CD14-positive monocyte (primary cell): Measurements from ENCODE around the gene TP73. TPM values are rescaled to one million over a fixed set of nuclear protein-coding genes. Genes with fewer than 3 reads are reported as not detected.

Experiments
- DNase-seq, 3 donors: peaks; one replicate each; pipeline ENCODE4 v3.0.0-alpha.2; 2011 to 2022
- H2AFZ ChIP-seq: 2 replicates; pipeline ENCODE4 v1.6.0; 2012; ENCODE audit warnings: mild to moderate bottlenecking, low read depth, low read length, inconsistent platforms; ENCODE audit not compliant: insufficient read depth, poor library complexity, severe bottlenecking
- H3K27ac ChIP-seq, 2 donors: 1 replicate in 1 of 2; 2 replicates in 1 of 2; pipeline ENCODE4 v1.5.1; 2012 to 2013; ENCODE audit warnings: low read length in 2 of 2, control low read depth in 1 of 2, inconsistent platforms in 1 of 2, low read depth in 1 of 2, mild to moderate bottlenecking in 1 of 2
- H3K27me3 ChIP-seq, 2 donors: one replicate each; pipeline versions ENCODE4 v1.6.0 to v1.6.1; 2011 to 2013; ENCODE audit warnings: low read length in 2 of 2; ENCODE audit not compliant: control insufficient read depth in 2 of 2, insufficient read depth in 2 of 2
- H3K36me3 ChIP-seq, 2 donors: replicated peaks in 1 of 2; 1 replicate in 1 of 2; 2 replicates in 1 of 2; pipeline versions ENCODE4 v1.5.1 to v1.6.1; 2012 to 2013; ENCODE audit warnings: low read length in 2 of 2, control low read depth in 1 of 2, inconsistent platforms in 1 of 2, mild to moderate bottlenecking in 1 of 2; ENCODE audit not compliant: insufficient read depth in 2 of 2, control insufficient read depth in 1 of 2
- H3K4me1 ChIP-seq, 2 donors: 1 replicate in 1 of 2; 2 replicates in 1 of 2; pipeline versions ENCODE4 v1.5.1 to v1.6.1; 2012 to 2013; ENCODE audit warnings: low read length in 2 of 2, control low read depth in 1 of 2, inconsistent platforms in 1 of 2, mild to moderate bottlenecking in 1 of 2, moderate library complexity in 1 of 2; ENCODE audit not compliant: insufficient read depth in 2 of 2, control insufficient read depth in 1 of 2
- H3K4me2 ChIP-seq: replicated peaks from 2 replicates; pipeline ENCODE3; 2012; ENCODE audit warnings: low read length, moderate library complexity, mild to moderate bottlenecking; ENCODE audit not compliant: poor library complexity, severe bottlenecking; ENCODE audit errors: extremely low read depth
- H3K4me3 ChIP-seq, 3 experiments: fragments of 200-600 bp in 1 of 3; sonication (generic) in 1 of 3; replicated peaks in 1 of 3; 1 replicate in 2 of 3; 2 replicates in 1 of 3; pipeline ENCODE4 v1.5.1; 2011 to 2013; ENCODE audit warnings: low read length in 3 of 3, mild to moderate bottlenecking in 3 of 3, control low read depth in 2 of 3, low read depth in 2 of 3, inconsistent platforms in 1 of 3, moderate library complexity in 1 of 3
- H3K79me2 ChIP-seq: 2 replicates; pipeline ENCODE4 v1.6.0; 2012; ENCODE audit warnings: mild to moderate bottlenecking, control low read depth, inconsistent platforms, low read length, moderate library complexity; ENCODE audit not compliant: insufficient read depth
- H3K9ac ChIP-seq: 2 replicates; pipeline ENCODE4 v1.6.0; 2017; ENCODE audit warnings: low read length, mild to moderate bottlenecking; ENCODE audit not compliant: insufficient read depth, poor library complexity, severe bottlenecking
- H3K9me3 ChIP-seq, 2 donors: replicated peaks in 1 of 2; 1 replicate in 1 of 2; 2 replicates in 1 of 2; pipeline versions ENCODE4 v1.5.1 to v1.6.1; 2012 to 2013; ENCODE audit warnings: low read length in 2 of 2, control low read depth in 1 of 2; ENCODE audit not compliant: control insufficient read depth in 1 of 2, insufficient read depth in 1 of 2
- H4K20me1 ChIP-seq: 2 replicates; pipeline ENCODE4 v1.6.0; 2012; ENCODE audit warnings: mild to moderate bottlenecking, low read length, control low read depth, moderate library complexity; ENCODE audit not compliant: insufficient read depth
- H3K27ac Mint-ChIP-seq, 7 donors: one replicate each; pipeline ENCODE4 v1.8.0; 2020; ENCODE audit warnings: mild to moderate bottlenecking in 7 of 7, mixed read lengths in 7 of 7, moderate library complexity in 6 of 7, inconsistent platforms in 2 of 7
- H3K27me3 Mint-ChIP-seq, 3 donors: one replicate each; pipeline ENCODE4 v1.8.0; 2021 to 2022; ENCODE audit warnings: low read depth in 3 of 3, mild to moderate bottlenecking in 3 of 3, mixed read lengths in 3 of 3, moderate library complexity in 3 of 3, inconsistent platforms in 1 of 3
- H3K36me3 Mint-ChIP-seq, 2 donors: one replicate each; pipeline ENCODE4 v1.8.0; 2020; ENCODE audit warnings: mixed read lengths in 2 of 2, inconsistent platforms in 1 of 2, mild to moderate bottlenecking in 1 of 2
- H3K4me1 Mint-ChIP-seq: one replicate; pipeline ENCODE4 v1.8.0; 2020; ENCODE audit warnings: mild to moderate bottlenecking, mixed read lengths
- H3K4me3 Mint-ChIP-seq, 2 donors: one replicate each; pipeline ENCODE4 v1.8.0; 2020; ENCODE audit warnings: mild to moderate bottlenecking in 2 of 2, mixed read lengths in 2 of 2, moderate library complexity in 1 of 2
- H3K9me3 Mint-ChIP-seq, 7 donors: one replicate each; pipeline ENCODE4 v1.8.0; 2020 to 2022; ENCODE audit warnings: mixed read lengths in 7 of 7, mild to moderate bottlenecking in 6 of 7, moderate library complexity in 6 of 7, inconsistent platforms in 2 of 7
- CTCF ChIP-seq: fragments of 200-600 bp; IDR thresholded peaks from one replicate; pipeline ENCODE4 v1.8.0; 2022; ENCODE audit warnings: antibody characterized with exemption, mild to moderate bottlenecking
- WGBS: methylation state at CpG from one replicate; pipeline ENCODE4 v1.1.5; 2013; ENCODE audit warnings: missing lambda C conversion rate; ENCODE audit not compliant: insufficient coverage; 5-methylcytosine and 5-hydroxymethylcytosine counted together
- intact Hi-C, 2 donors: fragments of 100-400 bp; cut with micrococcal nuclease; formaldehyde crosslinking; loops; one replicate each; pipeline versions ENCODE4 v1.15.0 to v1.15.1; 2023
- polyA plus RNA-seq, 3 donors: library from polyadenylated mRNA; depleted of rRNA in 1 of 3; unstranded in 2 of 3; stranded (reverse) in 1 of 3; fragments of 300-500 nt in 2 of 3; fragments of >200 nt in 1 of 3; fragmentation: Illumina TruSeq in 2 of 3; gene quantifications; 1 replicate in 2 of 3; 2 replicates in 1 of 3; pipeline ENCODE4 v1.2.3, GENCODE V29; 2012 to 2021

The TP73 gene
- polyA plus RNA-seq, 3 donors, result 0.21 to 0.42 TPM; not detected in 1

GRCh38 chr1:3616861-3617260, 35.5 kb upstream of the TP73 start:
- H3K27ac Mint-ChIP-seq, result no peak overlapping the region
- Histone ChIP-seq H3K27me3 (peaks cover 0 to 12% of the 10 kb centered on the region in 2 donors), H3K4me1 (peaks cover 13 to 29% of the 10 kb centered on the region in 2 donors), H2AFZ (no peak overlapping the region), H3K4me3 (no peak overlapping the region), H3K79me2 (no peaks in the 10 kb centered on the region), H3K27ac (no peak overlapping the region), H3K36me3 (no peaks in the 10 kb centered on the region), H3K9me3 (no peaks in the 10 kb centered on the region), H4K20me1 (no peaks in the 10 kb centered on the region), H3K9ac (no peak overlapping the region), H3K4me2 (no peak overlapping the region)
- TF ChIP-seq CTCF, result no peak
- H3K9me3 Mint-ChIP-seq, result peaks cover 0 to 1% (median 0%) of the 10 kb centered on the region in 7 donors
- H3K4me3 Mint-ChIP-seq, result no peak overlapping the region
- H3K4me1 Mint-ChIP-seq, result peaks cover 24% of the 10 kb centered on the region
- peaks cover 9 to 28% (median 22%) of the 10 kb centered on the region in 3 donors for H3K27me3 Mint-ChIP-seq
- no peak for DNase-seq
- peaks cover 0 to 1% of the 10 kb centered on the region in 2 donors for H3K36me3 Mint-ChIP-seq
- 78% methylated on average over 2 of the region's 9 CpGs for WGBS
- intact Hi-C loops, result loop anchor here in 1 of 2 donors (5.0 kb wide), 1 partner anchor 50 kb away; no protein-coding TSS in a partner anchor

- H3K9ac ChIP-seq, result no peak overlapping the region
Observed at GRCh38 chr1:3617806-3618345, 34.4 kb upstream of the TP73 start.

More at GRCh38 chr1:3617806-3618345, 34.4 kb upstream of the TP73 start:
- H2AFZ ChIP-seq, result no peak overlapping the region
- Mint-ChIP-seq H3K27me3 (peaks cover 5 to 19% (median 14%) of the 10 kb centered on the region in 3 donors), H3K4me3 (no peak overlapping the region), H3K9me3 (peaks cover 0 to 1% (median 0%) of the 10 kb centered on the region in 7 donors), H3K27ac (peak overlapping the region in 1 of 7 donors; percentile 33), H3K36me3 (peaks cover 5 to 7% of the 10 kb centered on the region in 2 donors), H3K4me1 (peaks cover 29% of the 10 kb centered on the region)
- intact Hi-C loops, result loop anchor here (2.0 to 5.0 kb wide), 4 partner anchors 51 to 129 kb away; no protein-coding TSS in a partner anchor
- no peak for DNase-seq
- WGBS, result 92% methylated on average over 16 of the region's 18 CpGs
- H3K4me3 ChIP-seq, result no peak overlapping the region
- peaks cover 13 to 27% of the 10 kb centered on the region in 2 donors for H3K4me1 ChIP-seq
- peaks cover 0 to 4% of the 10 kb centered on the region in 2 donors for H3K27me3 ChIP-seq
- H4K20me1 ChIP-seq, result peaks cover under 1% of the 10 kb centered on the region
- H3K79me2 ChIP-seq, result no peaks in the 10 kb centered on the region
- no peak overlapping the region for H3K27ac ChIP-seq
- no peak for TF ChIP-seq CTCF
- H3K4me2 ChIP-seq, result no peak overlapping the region
- no peaks in the 10 kb centered on the region for H3K9me3 ChIP-seq
- no peaks in the 10 kb centered on the region for H3K36me3 ChIP-seq
